Cardiac ventricle fibroblast (primary cell): ENCODE measurements around the gene METTL14. TPM values are rescaled to one million over a fixed set of nuclear protein-coding genes. Genes with fewer than 3 reads are reported as not detected.

Experiments used
- total RNA-seq: library from RNA; depleted of rRNA; stranded (reverse); fragments of >200 nt; gene quantifications from 2 replicates; pipeline ENCODE4 v1.2.3, GENCODE V29; 2015

The METTL14 gene
- total RNA-seq = 29.0 and 32.9 TPM in 2 replicates

GRCh38 chr4:118684873-118685811 lies at the start of gene METTL14:
Gene METTL14 (plus strand): TSS chr4:118685392. CDS start chr4:118685535, 143 bp downstream.

Other genes with a start within 250 kb of the METTL14 start
- gene SEC24D, start 150.7 kb downstream of the METTL14 start, total RNA-seq = 95.2 and 131 TPM in 2 replicates
- gene SYNPO2, start 203.5 kb downstream of the METTL14 start, total RNA-seq = 9.0 and 10.1 TPM in 2 replicates